HG03095 (cell line): Measurements from ENCODE around the gene CSTF2.

Experiments
- ATAC-seq: cut with Tn5 transposase; IDR thresholded peaks from one replicate; pipeline ENCODE4 v1.9.1; 2021; ENCODE audit warnings: moderate library complexity; ENCODE audit not compliant: unreplicated experiment

Gene CSTF2

GRCh38 chrX:100870527-100870926 lies 50.3 kb downstream of the CSTF2 start:
- ATAC-seq: no peak

GRCh38 chrX:100871594-100872560 lies 51.7 kb downstream of the CSTF2 start:
- ATAC-seq: no peak

- ATAC-seq: no peak
Measured at GRCh38 chrX:100874325-100874724, 54.1 kb downstream of the CSTF2 start, which contains the start of gene NOX1. NOX1 (minus strand) TSS chrX:100874359; CDS start chrX:100874139, 220 bp downstream.

- ATAC-seq: no peak
Measured at GRCh38 chrX:100880368-100880767, 60.2 kb downstream of the CSTF2 start.

- ATAC-seq: no peak
Measured at GRCh38 chrX:100883654-100884053, 63.5 kb downstream of the CSTF2 start.
